Head of caudate nucleus (tissue), 42 donors: ENCODE measurements around the gene DAZAP1.

Experiments used
- DNase-seq, 42 donors: peaks; one replicate each; pipeline versions ENCODE4 v3.0.0 to v3.0.0-alpha.2; 2020 to 2021; ENCODE audit warnings: mixed read lengths in 7 of 42
- intact Hi-C: fragments of 100-400 bp; cut with DNase I; formaldehyde crosslinking; loops from one replicate; pipeline ENCODE4 v1.15.0; 2022

Gene DAZAP1

DNA sequence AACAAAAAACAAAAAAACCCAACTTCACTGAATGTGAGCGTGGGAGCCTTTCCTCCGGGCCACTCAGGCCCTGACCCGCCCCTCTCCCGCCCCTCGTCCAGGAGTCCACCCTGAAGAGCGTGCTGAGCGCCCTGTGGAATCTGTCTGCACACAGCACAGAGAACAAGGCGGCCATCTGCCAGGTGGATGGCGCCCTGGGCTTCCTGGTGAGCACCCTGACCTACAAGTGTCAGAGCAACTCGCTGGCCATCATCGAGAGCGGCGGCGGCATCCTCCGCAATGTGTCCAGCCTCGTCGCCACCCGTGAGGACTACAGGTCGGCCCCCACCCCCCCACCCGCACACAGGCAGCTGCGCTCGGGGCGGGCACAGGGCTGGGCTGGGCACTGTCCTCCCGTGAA, 54.5 kb downstream of the DAZAP1 start:
- DNase-seq, result peak in 1 of 42 donors; percentile 9
- intact Hi-C loops, result no loop called here

DNA sequence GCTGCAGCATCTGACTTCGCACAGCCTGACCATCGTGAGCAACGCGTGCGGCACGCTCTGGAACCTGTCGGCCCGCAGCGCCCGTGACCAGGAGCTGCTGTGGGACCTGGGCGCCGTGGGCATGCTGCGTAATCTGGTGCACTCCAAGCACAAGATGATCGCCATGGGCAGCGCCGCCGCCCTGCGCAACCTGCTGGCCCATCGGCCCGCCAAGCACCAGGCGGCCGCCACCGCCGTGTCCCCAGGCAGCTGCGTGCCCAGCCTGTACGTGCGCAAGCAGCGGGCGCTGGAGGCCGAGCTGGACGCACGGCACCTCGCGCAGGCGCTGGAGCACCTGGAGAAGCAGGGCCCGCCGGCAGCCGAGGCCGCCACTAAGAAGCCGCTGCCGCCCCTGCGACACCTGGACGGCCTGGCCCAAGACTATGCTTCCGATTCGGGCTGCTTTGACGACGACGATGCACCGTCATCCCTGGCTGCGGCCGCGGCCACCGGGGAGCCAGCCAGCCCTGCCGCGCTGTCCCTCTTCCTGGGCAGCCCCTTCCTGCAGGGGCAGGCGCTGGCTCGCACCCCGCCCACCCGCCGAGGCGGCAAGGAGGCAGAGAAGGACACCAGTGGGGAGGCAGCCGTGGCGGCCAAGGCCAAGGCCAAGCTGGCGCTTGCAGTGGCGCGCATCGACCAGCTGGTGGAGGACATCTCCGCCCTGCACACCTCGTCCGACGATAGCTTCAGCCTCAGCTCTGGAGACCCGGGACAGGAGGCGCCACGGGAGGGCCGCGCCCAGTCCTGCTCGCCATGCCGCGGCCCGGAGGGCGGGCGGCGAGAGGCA, 58.0 kb downstream of the DAZAP1 start:
- intact Hi-C loops, result no loop called here
- peak in 2 of 42 donors; percentile 27 to 46 for DNase-seq

DNA sequence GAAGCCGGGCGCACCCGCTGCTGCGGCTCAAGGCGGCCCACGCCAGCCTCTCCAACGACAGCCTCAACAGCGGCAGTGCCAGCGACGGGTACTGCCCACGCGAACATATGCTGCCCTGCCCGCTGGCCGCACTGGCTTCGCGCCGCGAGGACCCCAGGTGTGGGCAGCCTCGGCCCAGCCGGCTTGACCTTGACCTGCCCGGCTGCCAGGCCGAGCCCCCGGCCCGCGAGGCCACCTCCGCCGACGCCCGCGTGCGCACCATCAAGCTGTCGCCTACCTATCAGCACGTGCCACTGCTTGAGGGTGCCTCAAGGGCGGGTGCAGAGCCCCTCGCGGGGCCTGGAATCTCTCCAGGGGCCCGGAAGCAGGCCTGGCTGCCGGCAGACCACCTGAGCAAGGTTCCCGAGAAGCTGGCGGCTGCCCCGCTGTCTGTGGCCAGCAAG, 58.7 kb downstream of the DAZAP1 start:
- intact Hi-C loops, result no loop called here
- peak in 1 of 42 donors; percentile 7 for DNase-seq

DNA sequence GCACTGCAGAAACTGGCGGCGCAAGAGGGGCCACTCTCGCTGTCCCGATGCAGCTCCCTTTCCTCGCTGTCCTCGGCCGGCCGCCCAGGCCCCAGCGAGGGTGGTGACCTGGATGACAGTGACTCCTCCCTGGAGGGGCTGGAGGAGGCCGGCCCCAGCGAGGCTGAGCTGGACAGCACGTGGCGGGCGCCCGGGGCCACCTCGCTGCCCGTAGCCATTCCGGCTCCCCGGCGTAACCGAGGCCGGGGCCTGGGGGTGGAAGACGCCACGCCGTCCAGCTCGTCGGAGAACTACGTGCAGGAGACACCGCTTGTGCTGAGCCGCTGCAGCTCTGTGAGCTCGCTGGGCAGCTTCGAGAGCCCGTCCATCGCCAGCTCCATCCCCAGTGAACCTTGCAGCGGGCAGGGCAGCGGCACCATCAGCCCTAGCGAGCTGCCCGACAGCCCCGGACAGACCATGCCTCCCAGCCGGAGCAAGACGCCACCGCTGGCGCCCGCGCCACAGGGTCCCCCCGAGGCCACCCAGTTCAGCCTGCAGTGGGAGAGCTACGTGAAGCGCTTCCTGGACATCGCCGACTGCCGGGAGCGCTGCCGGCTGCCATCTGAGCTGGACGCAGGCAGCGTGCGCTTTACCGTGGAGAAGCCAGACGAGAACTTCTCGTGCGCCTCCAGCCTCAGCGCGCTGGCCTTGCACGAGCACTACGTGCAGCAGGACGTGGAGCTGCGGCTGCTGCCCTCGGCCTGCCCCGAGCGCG, 59.3 kb downstream of the DAZAP1 start:
- intact Hi-C loops, result no loop called here
- DNase-seq, result peak in 2 of 42 donors; percentile 5 to 6

DNA sequence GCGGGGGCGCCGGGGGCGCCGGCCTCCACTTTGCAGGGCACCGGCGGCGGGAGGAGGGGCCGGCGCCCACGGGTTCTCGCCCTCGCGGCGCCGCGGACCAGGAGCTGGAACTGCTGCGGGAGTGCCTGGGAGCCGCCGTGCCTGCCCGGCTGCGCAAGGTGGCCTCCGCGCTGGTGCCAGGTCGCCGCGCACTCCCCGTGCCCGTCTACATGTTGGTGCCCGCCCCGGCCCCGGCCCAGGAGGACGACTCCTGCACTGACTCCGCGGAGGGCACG, 59.8 kb downstream of the DAZAP1 start:
- no peak for DNase-seq
- intact Hi-C loops, result no loop called here

DNA sequence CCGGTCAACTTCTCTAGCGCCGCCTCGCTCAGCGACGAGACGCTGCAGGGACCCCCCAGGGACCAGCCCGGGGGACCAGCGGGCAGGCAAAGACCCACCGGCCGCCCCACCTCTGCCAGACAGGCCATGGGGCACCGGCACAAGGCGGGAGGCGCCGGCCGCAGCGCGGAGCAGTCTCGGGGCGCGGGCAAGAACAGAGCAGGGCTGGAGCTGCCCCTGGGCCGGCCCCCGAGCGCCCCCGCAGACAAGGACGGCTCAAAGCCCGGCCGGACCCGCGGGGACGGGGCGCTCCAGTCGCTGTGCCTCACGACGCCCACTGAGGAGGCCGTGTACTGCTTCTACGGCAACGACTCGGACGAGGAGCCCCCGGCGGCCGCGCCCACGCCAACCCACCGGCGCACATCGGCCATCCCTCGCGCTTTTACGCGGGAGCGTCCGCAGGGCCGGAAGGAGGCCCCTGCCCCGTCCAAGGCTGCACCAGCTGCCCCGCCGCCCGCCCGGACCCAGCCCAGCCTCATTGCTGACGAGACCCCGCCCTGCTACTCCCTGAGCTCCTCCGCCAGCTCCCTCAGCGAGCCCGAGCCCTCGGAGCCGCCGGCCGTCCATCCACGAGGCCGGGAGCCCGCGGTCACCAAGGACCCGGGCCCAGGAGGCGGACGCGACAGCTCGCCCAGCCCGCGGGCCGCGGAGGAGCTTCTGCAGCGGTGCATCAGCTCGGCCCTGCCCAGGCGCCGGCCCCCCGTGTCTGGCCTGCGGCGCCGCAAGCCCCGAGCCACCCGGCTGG, 60.3 kb downstream of the DAZAP1 start:
- peak in 1 of 42 donors; percentile 6 for DNase-seq
- intact Hi-C loops, result no loop called here

DNA sequence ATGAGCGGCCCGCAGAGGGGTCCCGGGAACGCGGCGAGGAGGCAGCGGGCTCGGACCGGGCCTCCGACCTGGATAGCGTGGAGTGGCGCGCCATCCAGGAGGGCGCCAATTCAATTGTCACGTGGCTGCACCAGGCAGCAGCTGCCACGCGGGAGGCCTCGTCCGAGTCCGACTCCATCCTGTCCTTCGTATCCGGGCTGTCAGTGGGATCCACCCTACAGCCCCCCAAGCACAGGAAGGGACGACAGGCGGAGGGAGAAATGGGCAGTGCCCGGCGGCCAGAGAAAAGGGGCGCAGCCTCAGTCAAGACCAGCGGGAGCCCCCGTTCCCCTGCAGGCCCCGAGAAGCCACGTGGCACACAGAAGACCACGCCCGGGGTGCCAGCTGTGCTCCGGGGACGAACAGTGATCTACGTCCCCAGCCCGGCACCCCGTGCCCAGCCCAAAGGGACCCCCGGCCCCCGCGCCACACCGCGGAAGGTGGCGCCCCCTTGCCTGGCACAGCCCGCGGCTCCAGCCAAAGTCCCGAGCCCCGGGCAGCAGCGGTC, 61.0 kb downstream of the DAZAP1 start:
- intact Hi-C loops, result no loop called here
- peak in 1 of 42 donors; percentile 4 for DNase-seq

DNA sequence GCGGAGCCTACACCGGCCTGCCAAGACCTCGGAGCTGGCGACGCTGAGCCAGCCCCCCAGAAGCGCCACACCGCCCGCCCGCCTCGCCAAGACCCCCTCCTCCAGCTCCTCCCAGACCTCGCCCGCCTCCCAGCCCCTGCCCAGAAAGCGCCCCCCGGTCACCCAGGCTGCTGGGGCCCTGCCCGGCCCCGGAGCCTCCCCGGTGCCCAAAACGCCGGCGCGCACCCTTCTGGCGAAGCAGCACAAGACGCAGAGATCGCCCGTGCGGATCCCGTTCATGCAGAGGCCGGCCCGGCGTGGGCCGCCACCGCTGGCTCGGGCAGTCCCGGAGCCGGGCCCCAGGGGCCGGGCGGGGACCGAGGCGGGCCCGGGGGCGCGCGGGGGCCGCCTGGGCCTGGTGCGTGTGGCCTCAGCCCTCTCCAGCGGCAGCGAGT, 61.5 kb downstream of the DAZAP1 start:
- intact Hi-C loops, result no loop called here

DNA sequence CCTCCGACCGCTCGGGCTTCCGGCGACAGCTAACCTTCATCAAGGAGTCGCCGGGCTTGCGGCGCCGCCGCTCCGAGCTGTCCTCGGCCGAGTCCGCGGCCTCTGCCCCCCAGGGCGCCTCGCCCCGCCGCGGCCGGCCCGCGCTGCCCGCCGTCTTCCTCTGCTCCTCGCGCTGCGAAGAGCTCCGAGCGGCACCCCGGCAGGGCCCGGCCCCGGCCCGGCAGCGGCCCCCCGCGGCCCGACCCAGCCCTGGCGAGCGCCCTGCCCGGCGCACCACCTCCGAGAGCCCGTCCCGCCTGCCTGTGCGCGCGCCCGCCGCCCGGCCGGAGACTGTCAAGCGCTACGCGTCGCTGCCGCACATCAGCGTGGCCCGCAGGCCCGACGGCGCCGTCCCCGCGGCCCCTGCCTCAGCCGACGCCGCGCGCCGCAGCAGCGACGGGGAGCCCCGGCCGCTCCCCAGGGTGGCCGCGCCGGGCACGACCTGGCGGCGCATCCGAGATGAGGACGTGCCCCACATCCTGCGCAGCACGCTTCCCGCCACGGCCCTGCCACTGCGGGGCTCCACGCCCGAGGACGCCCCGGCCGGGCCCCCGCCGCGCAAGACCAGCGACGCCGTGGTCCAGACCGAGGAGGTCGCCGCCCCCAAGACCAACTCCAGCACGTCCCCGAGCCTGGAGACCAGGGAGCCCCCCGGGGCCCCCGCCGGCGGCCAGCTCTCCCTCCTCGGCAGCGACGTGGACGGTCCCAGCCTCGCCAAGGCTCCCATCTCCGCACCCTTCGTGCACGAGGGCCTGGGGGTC, 62.1 kb downstream of the DAZAP1 start:
- intact Hi-C loops, result no loop called here
- DNase-seq, result peak in 1 of 42 donors; percentile 5

More for the DNA sequence above, 61.5 kb downstream of the DAZAP1 start:
- peak in 1 of 42 donors; percentile 4 for DNase-seq

DNA sequence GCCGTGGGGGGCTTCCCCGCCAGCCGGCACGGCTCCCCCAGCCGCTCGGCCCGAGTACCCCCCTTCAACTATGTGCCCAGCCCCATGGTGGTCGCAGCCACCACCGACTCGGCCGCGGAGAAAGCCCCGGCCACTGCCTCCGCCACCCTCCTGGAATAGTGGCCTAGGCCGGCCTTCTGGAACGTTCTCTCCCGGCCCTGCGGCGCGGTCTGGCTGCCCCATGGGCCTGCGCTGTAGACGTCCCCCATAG, 62.6 kb downstream of the DAZAP1 start:
- intact Hi-C loops, result no loop called here
- no peak for DNase-seq

DNA sequence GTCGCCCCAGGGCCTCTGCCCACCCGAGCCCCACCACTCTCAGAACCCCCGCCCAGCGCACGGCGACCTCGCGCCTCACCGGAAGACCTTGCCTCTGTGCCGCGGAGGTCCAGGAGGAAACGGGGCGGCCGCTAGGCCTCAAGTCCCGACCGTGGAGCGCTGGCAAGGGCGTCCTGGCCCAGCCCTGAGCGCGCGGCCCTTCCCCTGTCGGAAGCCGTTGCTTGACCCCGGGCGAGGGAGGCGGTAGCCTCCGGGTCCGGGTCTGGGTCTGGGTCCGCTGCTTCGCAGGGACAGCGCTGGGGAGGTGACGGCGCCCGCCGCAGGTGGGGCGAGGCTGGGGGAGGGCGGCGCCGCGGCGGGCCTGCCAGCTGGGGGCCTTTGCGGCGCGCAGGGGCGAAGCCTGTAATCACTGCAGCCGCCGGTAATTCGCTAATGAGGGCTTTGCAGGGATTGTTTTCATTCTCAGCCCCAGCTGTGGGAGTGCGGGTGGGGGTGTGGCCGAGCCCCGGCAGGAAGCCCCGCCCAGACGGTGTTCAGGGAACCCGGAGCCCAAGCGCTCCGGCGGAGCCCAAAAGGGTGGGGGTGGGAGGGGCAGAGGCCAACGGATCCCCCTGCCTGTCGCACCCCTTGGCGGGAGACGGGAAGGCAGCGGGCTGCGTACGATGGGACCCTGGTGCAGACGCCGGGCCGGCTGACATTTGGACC, 63.1 kb downstream of the DAZAP1 start:
- peak in 38 of 42 donors; percentile 52 to 84 (median 71) for DNase-seq
- intact Hi-C loops, result no loop called here

DNA sequence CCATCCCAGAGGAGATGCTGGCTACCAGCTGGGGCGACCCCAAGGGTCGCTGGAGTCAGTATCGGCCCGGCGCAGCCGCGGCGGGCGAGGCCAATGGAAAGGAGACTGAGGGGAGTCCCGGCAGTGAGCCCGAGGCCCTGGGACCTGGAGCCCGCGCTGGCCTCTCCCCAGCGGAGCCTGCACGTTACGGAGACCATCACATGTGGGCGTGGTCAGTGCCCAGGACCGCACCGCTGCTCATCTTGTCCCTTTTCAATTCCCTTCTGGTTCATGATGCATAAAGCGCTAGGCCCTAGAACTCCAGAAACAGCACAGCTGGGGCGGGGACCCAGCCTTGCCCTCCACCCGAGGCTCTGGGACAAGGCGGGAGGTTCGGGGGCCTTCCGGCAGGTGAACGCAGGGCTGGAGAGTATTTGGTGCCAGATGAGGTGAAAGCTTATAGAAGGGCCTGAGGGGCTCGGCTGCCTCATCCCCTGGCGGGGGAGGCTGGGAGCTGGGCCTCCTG, 63.7 kb downstream of the DAZAP1 start:
- intact Hi-C loops, result no loop called here
- DNase-seq, result peak in 3 of 42 donors; percentile 26 to 56 (median 33)

DNA sequence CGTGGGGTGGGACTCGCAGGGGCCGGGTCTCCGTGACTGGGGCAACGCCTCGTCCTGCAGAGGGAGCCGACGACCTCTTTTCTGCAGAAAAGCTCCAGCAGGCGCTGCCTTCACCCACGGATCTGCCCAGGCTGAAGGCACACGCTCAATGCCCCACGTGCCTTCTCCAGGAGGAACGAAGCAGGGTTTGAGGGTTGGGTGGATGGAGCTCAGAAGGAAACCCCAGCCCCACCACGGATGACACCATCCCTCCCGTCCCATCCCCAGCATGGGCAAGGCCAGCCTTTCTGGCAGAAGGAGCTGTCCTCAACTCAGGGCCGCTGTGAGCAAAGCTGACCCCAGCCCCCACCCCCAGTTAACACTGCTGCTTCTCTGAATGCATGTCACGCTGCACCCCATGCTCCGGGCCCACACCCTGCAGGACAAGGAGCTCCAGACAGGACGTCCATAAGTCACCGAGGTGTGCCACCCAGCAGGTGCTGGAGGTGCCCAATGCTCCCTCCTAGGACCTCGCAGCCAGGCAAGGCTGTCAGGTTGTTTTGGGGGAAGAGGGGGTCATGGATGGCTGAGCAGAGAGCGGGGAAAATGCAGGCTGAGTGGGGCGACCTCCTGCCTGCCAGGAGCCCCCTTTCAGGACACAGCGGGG, 64.3 kb downstream of the DAZAP1 start:
- intact Hi-C loops, result no loop called here
- DNase-seq, result peak in 31 of 42 donors; percentile 42 to 81 (median 65)

DNA sequence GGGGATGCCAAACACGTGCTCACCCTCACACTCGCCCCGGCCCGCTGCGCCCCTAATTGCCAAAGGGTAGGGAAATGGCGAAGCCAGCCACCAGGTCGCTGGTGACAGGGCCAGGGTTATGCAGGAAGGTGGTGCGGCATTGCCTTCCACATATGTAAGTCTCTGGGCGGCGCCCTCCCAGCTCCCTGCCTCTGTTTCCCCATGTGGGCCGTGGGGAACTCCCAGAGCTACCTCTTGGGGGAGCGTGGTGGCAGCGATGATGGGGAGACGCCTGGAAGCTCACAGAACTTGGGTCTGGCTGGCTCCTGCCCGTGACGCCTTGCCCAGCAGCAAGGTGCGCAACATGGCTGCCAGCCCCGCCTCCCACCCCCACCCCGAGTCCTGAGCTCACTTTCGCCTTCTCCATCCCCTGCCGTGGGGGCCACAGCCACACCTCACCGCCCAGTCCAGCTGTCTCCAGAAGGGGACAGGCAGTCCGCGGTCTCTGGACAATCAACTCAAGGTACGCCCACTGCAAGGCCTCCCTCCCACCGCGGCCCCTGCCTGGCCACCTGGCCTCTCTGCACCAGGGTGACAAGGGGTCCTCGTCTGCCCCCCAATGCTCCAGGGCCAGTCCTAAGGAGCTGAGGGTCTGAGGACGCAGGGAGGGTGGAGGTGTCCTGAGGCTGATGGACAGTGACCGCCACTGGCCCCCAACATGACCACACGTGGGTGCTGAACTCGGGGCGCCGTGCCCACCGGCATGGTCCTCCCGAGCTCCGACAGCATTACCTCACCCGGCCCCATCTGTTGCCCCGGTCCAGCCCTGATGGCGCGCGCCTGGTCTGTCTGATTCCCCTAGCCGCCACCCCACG, 65.1 kb downstream of the DAZAP1 start:
- peak in 15 of 42 donors; percentile 27 to 67 (median 44) for DNase-seq
- intact Hi-C loops, result no loop called here

DNA sequence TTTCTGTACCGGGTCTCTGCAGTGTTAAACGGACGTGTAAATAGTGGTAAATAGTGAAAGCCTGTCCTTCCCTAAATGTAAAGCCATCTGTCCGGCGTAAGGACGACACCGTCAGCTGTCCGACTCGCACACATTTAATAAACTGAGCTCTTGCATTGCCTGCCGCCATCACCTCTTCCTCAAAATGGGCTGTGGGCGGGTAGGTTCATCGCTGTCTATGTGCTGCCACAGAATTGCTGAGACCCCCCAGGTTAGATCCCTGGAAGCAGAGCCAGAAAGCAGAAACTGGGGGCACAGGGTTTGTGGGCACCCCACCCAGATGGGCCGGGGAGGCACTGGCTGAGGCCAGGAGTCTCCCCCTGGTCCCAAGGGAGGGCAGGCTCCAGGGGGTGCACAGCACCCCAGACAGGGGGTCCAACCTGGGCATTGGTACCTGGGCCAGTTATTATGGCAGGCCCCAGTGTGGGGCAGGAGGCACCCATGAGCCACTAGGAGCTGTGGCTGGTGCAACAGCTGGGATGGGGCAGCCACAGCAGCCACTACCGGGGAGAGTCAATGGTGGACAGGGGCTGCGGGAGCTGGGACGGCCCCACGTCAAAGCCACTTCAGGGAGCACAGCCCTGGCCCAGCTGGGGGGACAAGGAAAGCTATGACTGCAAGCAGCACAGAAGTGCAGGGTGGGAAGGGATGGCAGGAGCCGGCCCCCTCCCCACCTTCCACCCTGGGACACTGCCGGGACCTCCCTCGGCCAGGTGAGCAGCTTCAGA, 65.9 kb downstream of the DAZAP1 start:
- peak in 7 of 42 donors; percentile 16 to 58 (median 42) for DNase-seq
- intact Hi-C loops, result no loop called here
